T-cell (primary cell): Measurements from ENCODE around the gene SMTNL1. TPM values are rescaled to one million over a fixed set of nuclear protein-coding genes. Genes with fewer than 3 reads are reported as not detected.
A peak's percentile ranks its signal among the peaks of the same experiment; 100 is the strongest.

Source experiments
- ATAC-seq, 4 experiments: fragments of 200-7000 bp in 3 of 4; fragments of 150-1000 bp in 1 of 4; cut with Tn5 transposase; replicated peaks in 1 of 4; 1 replicate in 3 of 4; 2 replicates in 1 of 4; pipeline ENCODE4 v1.10.0; 2021; ENCODE audit warnings: moderate library complexity in 3 of 4, mild to moderate bottlenecking in 2 of 4, moderate number of reproducible peaks in 1 of 4
- CTCF ChIA-PET, 2 donors: fragments of 300-600 bp; sonication (Branson Sonifier 250); formaldehyde crosslinking; loops; one replicate each; lab custom pipeline; 2022; ENCODE audit warnings: antibody characterized with exemption in 2 of 2; lab: Charles Lee
- POLR2A ChIA-PET, 2 donors: fragments of 300-600 bp; sonication (Branson Sonifier 250); formaldehyde crosslinking; loops; one replicate each; lab custom pipeline; 2022; ENCODE audit warnings: antibody characterized with exemption in 2 of 2; lab: Charles Lee
- DNase-seq, 35 experiments: peaks; one replicate each; pipeline versions ENCODE4 v3.0.0 to v3.0.0-alpha.2; 2013 to 2023
- H3K27ac ChIP-seq: one replicate; pipeline ENCODE4 v1.5.1; 2013; ENCODE audit warnings: low read length
- H3K27me3 ChIP-seq, 2 experiments: replicated peaks in 1 of 2; 1 replicate in 1 of 2; 2 replicates in 1 of 2; pipeline versions ENCODE4 v1.6.1 to v1.7.0; 2013; ENCODE audit warnings: low read length in 1 of 2, mixed read lengths in 1 of 2; ENCODE audit not compliant: control insufficient read depth in 2 of 2, insufficient read depth in 2 of 2; ENCODE audit errors: extremely low read depth in 1 of 2
- H3K36me3 ChIP-seq, 2 donors: 1 replicate in 1 of 2; 2 replicates in 1 of 2; pipeline versions ENCODE4 v1.6.1 to v1.7.0; 2013; ENCODE audit warnings: low read length in 1 of 2; ENCODE audit not compliant: control insufficient read depth in 2 of 2, insufficient read depth in 1 of 2; ENCODE audit errors: extremely low read depth in 1 of 2
- H3K4me1 ChIP-seq, 2 experiments: 1 replicate in 1 of 2; 2 replicates in 1 of 2; pipeline versions ENCODE4 v1.6.1 to v1.7.0; 2013; ENCODE audit warnings: low read length in 2 of 2, mixed read lengths in 1 of 2; ENCODE audit not compliant: insufficient read depth in 2 of 2, control insufficient read depth in 1 of 2; ENCODE audit errors: extremely low read depth in 1 of 2
- H3K4me3 ChIP-seq, 2 donors: 1 replicate in 1 of 2; 2 replicates in 1 of 2; pipeline versions ENCODE4 v1.5.1 to v1.7.0; 2013; ENCODE audit warnings: mild to moderate bottlenecking in 2 of 2, low read length in 1 of 2, moderate library complexity in 1 of 2; ENCODE audit not compliant: control insufficient read depth in 1 of 2; ENCODE audit errors: extremely low read depth in 1 of 2
- H3K9me3 ChIP-seq: 2 replicates; pipeline ENCODE4 v1.7.0; 2013
- H3K27ac Mint-ChIP-seq, 2 donors: one replicate each; pipeline ENCODE4 v1.8.0; 2020 to 2021; ENCODE audit warnings: mild to moderate bottlenecking in 2 of 2, mixed read lengths in 2 of 2
- H3K27me3 Mint-ChIP-seq, 2 donors: one replicate each; pipeline ENCODE4 v1.8.0; 2021 to 2022; ENCODE audit warnings: mixed read lengths in 2 of 2
- H3K36me3 Mint-ChIP-seq: one replicate; pipeline ENCODE4 v1.8.0; 2021; ENCODE audit warnings: mixed read lengths
- H3K4me1 Mint-ChIP-seq, 3 donors: one replicate each; pipeline ENCODE4 v1.8.0; 2020 to 2022; ENCODE audit warnings: mixed read lengths in 3 of 3, mild to moderate bottlenecking in 1 of 3
- H3K4me3 Mint-ChIP-seq, 3 donors: one replicate each; pipeline ENCODE4 v1.8.0; 2020 to 2022; ENCODE audit warnings: mild to moderate bottlenecking in 3 of 3, mixed read lengths in 3 of 3, moderate library complexity in 3 of 3
- H3K9me3 Mint-ChIP-seq, 3 donors: one replicate each; pipeline ENCODE4 v1.8.0; 2020 to 2022; ENCODE audit warnings: mixed read lengths in 3 of 3
- WGBS: methylation state at CpG from one replicate; pipeline ENCODE4 v1.1.5; 2013; ENCODE audit warnings: missing lambda C conversion rate; ENCODE audit not compliant: insufficient coverage; 5-methylcytosine and 5-hydroxymethylcytosine counted together
- total RNA-seq, 35 experiments: library from RNA in 6 of 35; stranded (reverse) in 6 of 35; fragments of 120-200 nt in 1 of 35; gene quantifications; one replicate each; pipeline versions ENCODE4 v1.2.1 to v1.2.4 and lab custom pipeline; 2013 to 2026

The SMTNL1 gene
- total RNA-seq, 5 donors from 2014 or later (not counting 1 experiment from before 2014, with no cell fraction given): not detected

GRCh38 chr11:57544566-57544965, 7.2 kb downstream of the SMTNL1 start:
- Histone ChIP-seq H3K27ac (no peak overlapping the region), H3K27me3 (no peaks in the 10 kb centered on the region), H3K36me3 (peaks cover under 1 to 10% of the 10 kb centered on the region in 2 donors), H3K4me1 (peaks cover 0 to 16% of the 10 kb centered on the region in 2 experiments), H3K4me3 (no peak overlapping the region), H3K9me3 (no peaks in the 10 kb centered on the region)
- Mint-ChIP-seq H3K4me3 (no peak overlapping the region), H3K9me3 (no peaks in the 10 kb centered on the region), H3K27ac (no peak overlapping the region), H3K36me3 (peaks cover 5% of the 10 kb centered on the region), H3K4me1 (peaks cover 5 to 11% (median 7%) of the 10 kb centered on the region in 3 donors), H3K27me3 (no peaks in the 10 kb centered on the region)
- ChIA-PET POLR2A (interaction anchor here in 1 of 2 donors (0.7 kb wide), 1 partner anchor 112 kb away, joined by 3 read pairs; no protein-coding TSS in a partner anchor), CTCF (no interaction called here)
- no peak for DNase-seq
- ATAC-seq: no peak
- 100% methylated on average over 2 of the region's 6 CpGs for WGBS

- no peak overlapping the region for H3K4me3 ChIP-seq
- peaks cover 4 to 23% of the 10 kb centered on the region in 2 donors for H3K36me3 ChIP-seq
- ATAC-seq (no peak), DNase-seq (no peak)
- 97% methylated on average over 9 of the region's 13 CpGs for WGBS
- Mint-ChIP-seq H3K27me3 (no peaks in the 10 kb centered on the region), H3K36me3 (peaks cover 12% of the 10 kb centered on the region), H3K9me3 (no peaks in the 10 kb centered on the region), H3K4me1 (peaks cover 5 to 11% (median 7%) of the 10 kb centered on the region in 3 donors), H3K27ac (no peak overlapping the region), H3K4me3 (no peak overlapping the region)
- ChIA-PET CTCF (no interaction called here), POLR2A (no interaction called here)
- no peaks in the 10 kb centered on the region for H3K27me3 ChIP-seq
- H3K9me3 ChIP-seq: no peaks in the 10 kb centered on the region
- H3K4me1 ChIP-seq: peaks cover 0 to 16% of the 10 kb centered on the region in 2 experiments
- no peak overlapping the region for H3K27ac ChIP-seq
These were observed 8.5 kb downstream of the SMTNL1 start for GRCh38 chr11:57545883-57546282.

DNA sequence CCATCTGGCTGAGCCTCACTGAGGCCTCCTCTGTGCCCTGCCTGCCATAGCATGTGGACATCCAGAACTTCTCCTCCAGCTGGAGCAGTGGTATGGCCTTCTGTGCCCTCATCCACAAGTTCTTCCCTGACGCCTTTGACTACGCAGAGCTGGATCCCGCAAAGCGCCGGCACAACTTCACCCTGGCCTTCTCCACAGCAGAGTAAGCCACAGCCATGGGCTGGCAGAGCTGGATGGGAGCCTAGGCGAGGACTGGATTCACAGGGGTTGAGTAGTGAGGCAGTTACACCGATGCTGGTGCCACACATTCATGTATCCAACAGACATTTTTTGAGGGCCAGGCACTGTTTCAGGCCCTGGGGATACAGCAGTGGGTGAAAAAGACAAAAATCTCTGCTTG, 9.1 kb downstream of the SMTNL1 start:
- H3K4me1 Mint-ChIP-seq: peaks cover 5 to 11% (median 7%) of the 10 kb centered on the region in 3 donors
- peaks cover 4 to 27% of the 10 kb centered on the region in 2 donors for H3K36me3 ChIP-seq
- ChIA-PET CTCF (no interaction called here), POLR2A (no interaction called here)
- no peaks in the 10 kb centered on the region for H3K27me3 ChIP-seq
- peaks cover 0 to 16% of the 10 kb centered on the region in 2 experiments for H3K4me1 ChIP-seq
- H3K36me3 Mint-ChIP-seq: peaks cover 12% of the 10 kb centered on the region
- no peaks in the 10 kb centered on the region for H3K27me3 Mint-ChIP-seq
- no peak overlapping the region for H3K4me3 Mint-ChIP-seq
- no peaks in the 10 kb centered on the region for H3K9me3 Mint-ChIP-seq
- 96% methylated on average over 5 of the region's 7 CpGs for WGBS
- H3K27ac Mint-ChIP-seq: no peak overlapping the region
- H3K27ac ChIP-seq: no peak overlapping the region
- ATAC-seq (no peak), DNase-seq (no peak)
- H3K9me3 ChIP-seq: no peaks in the 10 kb centered on the region
- H3K4me3 ChIP-seq: no peak overlapping the region

GRCh38 chr11:57546869-57547475, 9.6 kb downstream of the SMTNL1 start:
- Mint-ChIP-seq H3K4me3 (no peak overlapping the region), H3K9me3 (no peaks in the 10 kb centered on the region), H3K36me3 (peaks cover 16% of the 10 kb centered on the region), H3K4me1 (peaks cover 5 to 11% (median 7%) of the 10 kb centered on the region in 3 donors), H3K27ac (peak overlapping the region; percentile 70 to 79), H3K27me3 (no peaks in the 10 kb centered on the region)
- peak in 1 of 4 experiments; percentile 39 for ATAC-seq
- WGBS: 0% methylated on average over 1 of the region's 5 CpGs
- Histone ChIP-seq H3K4me3 (no peak overlapping the region), H3K36me3 (peaks cover 4 to 32% of the 10 kb centered on the region in 2 donors), H3K27ac (peak overlapping the region; percentile 34), H3K27me3 (no peaks in the 10 kb centered on the region), H3K9me3 (no peaks in the 10 kb centered on the region), H3K4me1 (peaks cover 0 to 16% of the 10 kb centered on the region in 2 experiments)
- ChIA-PET POLR2A (interaction anchor here in 1 of 2 donors (0.5 kb wide), 1 partner anchor 13 kb away, joined by 3 read pairs; no protein-coding TSS in a partner anchor), CTCF (interaction anchor here in 1 of 2 donors (1.0 kb wide), 1 partner anchor 19 kb away, joined by 3 read pairs; no protein-coding TSS in a partner anchor)
- DNase-seq: no peak

DNA sequence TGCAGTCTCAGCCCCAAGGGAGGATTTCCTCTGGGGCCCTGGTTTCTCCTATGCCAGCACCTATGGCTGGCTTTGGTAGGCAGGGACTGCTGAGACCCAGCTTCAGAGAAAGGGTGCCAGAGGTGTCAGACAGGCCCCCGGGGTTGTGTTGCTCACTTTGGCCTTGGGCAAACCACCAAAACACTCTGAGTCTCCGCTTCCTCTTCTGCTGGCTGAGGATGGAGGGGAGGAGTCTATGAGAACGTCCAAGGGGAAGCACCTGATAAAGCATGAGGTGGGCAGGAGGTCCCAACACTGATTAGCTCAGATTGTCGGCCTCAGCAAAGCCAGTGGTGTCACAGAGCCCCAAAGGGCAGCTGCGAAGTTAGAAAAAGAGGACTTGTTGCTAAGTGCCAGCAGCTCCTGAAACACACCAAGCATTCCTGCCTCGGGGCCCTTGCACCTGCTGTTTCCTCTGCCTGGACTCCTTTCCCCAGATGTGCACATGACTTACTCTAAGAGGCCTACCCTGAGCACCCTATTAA, 10.5 kb downstream of the SMTNL1 start:
- ChIA-PET POLR2A (no interaction called here), CTCF (interaction anchor here in 1 of 2 donors (1.0 kb wide), 1 partner anchor 18 kb away, joined by 3 read pairs; no protein-coding TSS in a partner anchor)
- H3K4me1 Mint-ChIP-seq: peaks cover 5 to 7% (median 7%) of the 10 kb centered on the region in 3 donors
- DNase-seq: peak in 3 of 35 experiments; percentile 13 to 34 (median 20)
- peaks cover 26% of the 10 kb centered on the region for H3K36me3 Mint-ChIP-seq
- peak overlapping the region; percentile 27 to 64 for H3K27ac Mint-ChIP-seq
- Histone ChIP-seq H3K36me3 (peaks cover 9 to 41% of the 10 kb centered on the region in 2 donors), H3K27me3 (no peaks in the 10 kb centered on the region), H3K4me1 (peaks cover 0 to 16% of the 10 kb centered on the region in 2 experiments), H3K27ac (peak overlapping the region; percentile 34), H3K9me3 (no peaks in the 10 kb centered on the region), H3K4me3 (no peak overlapping the region)
- ATAC-seq: peak in 3 of 4 experiments; percentile 37 to 43 (median 42)
- WGBS: 48% methylated on average over 6 of the region's 6 CpGs
- no peaks in the 10 kb centered on the region for H3K27me3 Mint-ChIP-seq
- no peak overlapping the region for H3K4me3 Mint-ChIP-seq
- no peaks in the 10 kb centered on the region for H3K9me3 Mint-ChIP-seq

GRCh38 chr11:57549983-57550382, 12.6 kb downstream of the SMTNL1 start:
- WGBS: 100% methylated on average over 1 of the region's 8 CpGs
- peaks cover 20 to 62% of the 10 kb centered on the region in 2 donors for H3K36me3 ChIP-seq

More at GRCh38 chr11:57549983-57550382, 12.6 kb downstream of the SMTNL1 start:
- no peaks in the 10 kb centered on the region for H3K27me3 Mint-ChIP-seq
- no peak overlapping the region for H3K4me3 ChIP-seq
- no peaks in the 10 kb centered on the region for H3K9me3 ChIP-seq
- H3K4me3 Mint-ChIP-seq: no peak overlapping the region
- no peak overlapping the region for H3K27ac ChIP-seq
- peaks cover 5 to 7% (median 5%) of the 10 kb centered on the region in 3 donors for H3K4me1 Mint-ChIP-seq
- DNase-seq (no peak), ATAC-seq (no peak)
- H3K36me3 Mint-ChIP-seq: peaks cover 38% of the 10 kb centered on the region
- H3K27me3 ChIP-seq: no peaks in the 10 kb centered on the region
- H3K9me3 Mint-ChIP-seq: no peaks in the 10 kb centered on the region
- H3K4me1 ChIP-seq: peaks cover 0 to 16% of the 10 kb centered on the region in 2 experiments
- ChIA-PET CTCF (no interaction called here), POLR2A (no interaction called here)
- no peak overlapping the region for H3K27ac Mint-ChIP-seq
